NCI-H524 (cell line): ENCODE data around the gene WDFY3.
"Not testable (repeated sequence)": the region's sequence is repeated elsewhere in the genome, so short reads cannot be mapped to it uniquely, and the experiment has no call there.

ENCODE experiments used
- DNase-seq, 2 experiments: peaks; one replicate each; lab custom pipeline; 2025; lab: John Stamatoyannopoulos, UW

The WDFY3 gene

GRCh38 chr4:84857296-84857695 is 109.2 kb downstream of the WDFY3 start:
- DNase-seq: no peak

- DNase-seq: no peak
Measured at GRCh38 chr4:84856468-84857049, 109.9 kb downstream of the WDFY3 start.

- DNase-seq: no peak
Measured at GRCh38 chr4:84855774-84856173, 110.7 kb downstream of the WDFY3 start.

GRCh38 chr4:84852081-84852480 is 114.4 kb downstream of the WDFY3 start:
- DNase-seq: peak in 1 of 2 experiments; percentile 17

GRCh38 chr4:84849051-84849640 is 117.3 kb downstream of the WDFY3 start:
- no peak for DNase-seq

- DNase-seq: no peak
Measured at GRCh38 chr4:84848432-84848831, 118.1 kb downstream of the WDFY3 start.

- no peak for DNase-seq
Measured at GRCh38 chr4:84847978-84848377, 118.5 kb downstream of the WDFY3 start.

GRCh38 chr4:84846985-84847384 is 119.5 kb downstream of the WDFY3 start:
- no peak for DNase-seq

GRCh38 chr4:84841435-84841834 is 125.1 kb downstream of the WDFY3 start:
- no peak for DNase-seq

GRCh38 chr4:84837751-84838150 is 128.7 kb downstream of the WDFY3 start:
- DNase-seq: no peak

- not testable (repeated sequence) for DNase-seq
Measured at GRCh38 chr4:84829633-84830032, 136.9 kb downstream of the WDFY3 start.

- peak in 1 of 2 experiments; percentile 40 for DNase-seq
Measured at GRCh38 chr4:84826681-84827080, 139.8 kb downstream of the WDFY3 start.

GRCh38 chr4:84825701-84826341 is 140.7 kb downstream of the WDFY3 start:
- no peak for DNase-seq

- DNase-seq: no peak
Measured at GRCh38 chr4:84821064-84821463, 145.4 kb downstream of the WDFY3 start.

GRCh38 chr4:84814094-84814750 is 152.3 kb downstream of the WDFY3 start:
- no peak for DNase-seq

- DNase-seq: no peak
Measured at GRCh38 chr4:84809946-84810345, 156.5 kb downstream of the WDFY3 start.

GRCh38 chr4:84808332-84808731 is 158.2 kb downstream of the WDFY3 start:
- no peak for DNase-seq

GRCh38 chr4:84806541-84806940 is 159.9 kb downstream of the WDFY3 start:
- not testable (repeated sequence) for DNase-seq

GRCh38 chr4:84804136-84804535 is 162.4 kb downstream of the WDFY3 start:
- DNase-seq: no peak

GRCh38 chr4:84803720-84804119 is 162.8 kb downstream of the WDFY3 start:
- DNase-seq: no peak

- DNase-seq: no peak
Measured at GRCh38 chr4:84803116-84803515, 163.4 kb downstream of the WDFY3 start.

- no peak for DNase-seq
Measured at GRCh38 chr4:84800256-84800655, 166.2 kb downstream of the WDFY3 start.

GRCh38 chr4:84799318-84799717 is 167.2 kb downstream of the WDFY3 start:
- DNase-seq: no peak
